Colonic mucosa (tissue), 4 donors: ENCODE data around the gene LOXL3. TPM values are rescaled to one million over a fixed set of nuclear protein-coding genes. Genes with fewer than 3 reads are reported as not detected.

Source experiments
- DNase-seq: peaks from one replicate; pipeline ENCODE4 v3.0.0-alpha.2; 2020
- H3K27ac ChIP-seq: fragments of 200-600 bp; one replicate; pipeline ENCODE4 v1.8.0; 2021
- H3K27me3 ChIP-seq: fragments of 200-600 bp; one replicate; pipeline ENCODE4 v1.8.0; 2021
- H3K36me3 ChIP-seq: fragments of 200-600 bp; one replicate; pipeline ENCODE4 v1.8.0; 2021
- H3K4me1 ChIP-seq: fragments of 200-600 bp; one replicate; pipeline ENCODE4 v1.8.0; 2021; ENCODE audit warnings: mild to moderate bottlenecking
- H3K4me3 ChIP-seq: fragments of 200-600 bp; one replicate; pipeline ENCODE4 v1.8.0; 2021
- H3K9ac ChIP-seq, 2 donors: one replicate each; pipeline ENCODE4 v1.7.0; 2013; ENCODE audit warnings: control low read depth in 2 of 2, low read depth in 2 of 2, low read length in 2 of 2
- H3K9me3 ChIP-seq: fragments of 200-600 bp; one replicate; pipeline ENCODE4 v1.8.0; 2021
- intact Hi-C: fragments of 100-400 bp; cut with DNase I; formaldehyde crosslinking; loops from one replicate; pipeline ENCODE4 v1.14.1; 2022
- total RNA-seq, 2 donors: library from RNA; stranded (reverse); fragmentation: NEBNext Ultra II Directional in 1 of 2; extraction: Animal tissue kit (Norgen Biotek cat#: 25700) in 1 of 2; gene quantifications; one replicate each; pipeline ENCODE4 v1.2.1, GENCODE V29; 2021
- TF ChIP-seq, protein P1 (sequence below): fragments of 200-600 bp; IDR thresholded peaks from one replicate; pipeline ENCODE4 v1.8.0; 2022; ENCODE audit warnings: antibody characterized with exemption, mild to moderate bottlenecking
- donor health status: healthy.
- donor health status: DM: no; HTN: no; CAD: no.
- donor health status: DM: no; HTN: no; CAD: no.

Gene LOXL3
- total RNA-seq, 2 donors from 2014 or later: 2.9 to 4.7 TPM

DNA sequence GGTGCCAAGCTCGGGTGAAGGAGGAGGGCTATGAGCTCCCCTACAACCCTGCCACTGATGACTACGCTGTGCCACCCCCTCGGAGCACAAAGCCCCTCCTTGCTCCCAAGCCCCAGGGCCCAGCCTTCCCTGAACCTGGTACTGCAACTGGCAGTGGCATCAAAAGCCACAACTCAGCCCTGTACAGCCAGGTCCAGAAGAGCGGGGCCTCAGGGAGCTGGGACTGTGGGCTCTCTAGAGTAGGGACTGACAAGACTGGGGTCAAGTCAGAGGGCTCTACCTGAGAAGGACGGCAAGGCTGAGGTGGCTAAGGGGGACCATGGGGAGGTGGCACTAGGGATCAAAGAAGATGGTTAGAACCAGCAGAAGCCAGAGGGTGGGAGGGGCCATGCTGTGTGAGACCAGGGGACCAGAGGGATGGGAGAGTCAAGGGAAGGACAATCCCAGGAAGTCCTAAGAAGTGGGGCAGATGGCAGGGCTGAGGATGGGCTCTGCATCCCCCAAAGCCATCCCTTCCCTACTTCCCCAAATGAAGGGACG is 3.2 kb upstream of the LOXL3 start:
- TF ChIP-seq, protein P1, sequence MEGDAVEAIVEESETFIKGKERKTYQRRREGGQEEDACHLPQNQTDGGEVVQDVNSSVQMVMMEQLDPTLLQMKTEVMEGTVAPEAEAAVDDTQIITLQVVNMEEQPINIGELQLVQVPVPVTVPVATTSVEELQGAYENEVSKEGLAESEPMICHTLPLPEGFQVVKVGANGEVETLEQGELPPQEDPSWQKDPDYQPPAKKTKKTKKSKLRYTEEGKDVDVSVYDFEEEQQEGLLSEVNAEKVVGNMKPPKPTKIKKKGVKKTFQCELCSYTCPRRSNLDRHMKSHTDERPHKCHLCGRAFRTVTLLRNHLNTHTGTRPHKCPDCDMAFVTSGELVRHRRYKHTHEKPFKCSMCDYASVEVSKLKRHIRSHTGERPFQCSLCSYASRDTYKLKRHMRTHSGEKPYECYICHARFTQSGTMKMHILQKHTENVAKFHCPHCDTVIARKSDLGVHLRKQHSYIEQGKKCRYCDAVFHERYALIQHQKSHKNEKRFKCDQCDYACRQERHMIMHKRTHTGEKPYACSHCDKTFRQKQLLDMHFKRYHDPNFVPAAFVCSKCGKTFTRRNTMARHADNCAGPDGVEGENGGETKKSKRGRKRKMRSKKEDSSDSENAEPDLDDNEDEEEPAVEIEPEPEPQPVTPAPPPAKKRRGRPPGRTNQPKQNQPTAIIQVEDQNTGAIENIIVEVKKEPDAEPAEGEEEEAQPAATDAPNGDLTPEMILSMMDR: no peak
- Histone ChIP-seq H3K27ac (no peak overlapping the region), H3K4me1 (no peaks in the 10 kb centered on the region), H3K27me3 (no peaks in the 10 kb centered on the region), H3K36me3 (no peaks in the 10 kb centered on the region), H3K4me3 (no peak overlapping the region), H3K9ac (no peak overlapping the region), H3K9me3 (no peaks in the 10 kb centered on the region)
- DNase-seq: no peak
- intact Hi-C loops: no loop called here

DNA sequence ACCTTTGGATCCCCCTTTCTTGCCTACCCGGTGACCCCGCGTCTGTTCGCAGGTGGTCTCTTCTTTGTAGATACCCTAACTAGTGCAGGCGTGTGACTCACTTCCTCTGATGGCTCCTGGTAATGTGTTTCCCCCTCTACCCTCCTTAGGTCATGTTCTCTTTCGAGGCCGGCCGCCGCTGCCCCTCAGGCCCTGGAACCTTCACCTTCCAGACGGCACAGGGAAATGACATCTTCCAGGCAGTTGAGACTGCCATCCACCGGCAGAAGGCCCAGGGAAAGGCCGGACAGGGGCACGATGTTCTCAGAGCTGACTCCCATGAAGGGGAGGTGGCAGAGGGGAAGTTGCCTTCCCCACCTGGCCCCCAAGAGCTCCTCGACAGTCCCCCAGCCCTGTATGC is 2.4 kb upstream of the LOXL3 start:
- DNase-seq: no peak
- Histone ChIP-seq H3K36me3 (no peaks in the 10 kb centered on the region), H3K27me3 (no peaks in the 10 kb centered on the region), H3K4me3 (no peak overlapping the region), H3K9ac (peak overlapping the region in 1 of 2 donors; percentile 6), H3K9me3 (no peaks in the 10 kb centered on the region), H3K4me1 (no peaks in the 10 kb centered on the region), H3K27ac (no peak overlapping the region)
- intact Hi-C loops: no loop called here
- TF ChIP-seq, protein P1: no peak

DNA sequence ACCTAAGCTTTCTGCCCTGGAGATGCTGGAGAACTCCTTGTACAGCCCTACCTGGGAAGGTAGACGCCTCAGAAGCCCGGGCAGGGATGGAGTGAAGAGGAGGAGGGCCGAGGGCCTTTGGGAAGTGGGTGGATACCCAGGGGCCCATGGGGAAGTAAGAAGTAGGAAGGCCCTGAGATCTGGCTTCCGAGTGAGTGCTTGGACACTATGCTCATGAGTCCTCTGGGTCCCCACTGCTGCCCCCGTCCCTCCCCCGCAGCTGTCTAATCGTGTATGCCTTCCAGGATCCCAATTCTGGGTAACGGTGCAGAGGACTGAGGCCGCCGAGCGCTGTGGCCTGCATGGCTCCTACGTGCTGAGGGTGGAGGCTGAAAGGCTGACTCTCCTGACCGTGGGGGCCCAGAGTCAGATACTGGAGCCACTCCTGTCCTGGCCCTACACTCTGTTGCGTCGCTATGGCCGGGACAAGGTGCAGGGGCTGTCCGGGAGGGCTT is 1.9 kb upstream of the LOXL3 start:
- no peak for DNase-seq
- Histone ChIP-seq H3K9me3 (no peaks in the 10 kb centered on the region), H3K27me3 (no peaks in the 10 kb centered on the region), H3K36me3 (no peaks in the 10 kb centered on the region), H3K4me3 (peak overlapping the region; percentile 76), H3K4me1 (no peaks in the 10 kb centered on the region), H3K9ac (peak overlapping the region; percentile 6 to 96), H3K27ac (no peak overlapping the region)
- TF ChIP-seq, protein P1: no peak
- intact Hi-C loops: no loop called here

DNA sequence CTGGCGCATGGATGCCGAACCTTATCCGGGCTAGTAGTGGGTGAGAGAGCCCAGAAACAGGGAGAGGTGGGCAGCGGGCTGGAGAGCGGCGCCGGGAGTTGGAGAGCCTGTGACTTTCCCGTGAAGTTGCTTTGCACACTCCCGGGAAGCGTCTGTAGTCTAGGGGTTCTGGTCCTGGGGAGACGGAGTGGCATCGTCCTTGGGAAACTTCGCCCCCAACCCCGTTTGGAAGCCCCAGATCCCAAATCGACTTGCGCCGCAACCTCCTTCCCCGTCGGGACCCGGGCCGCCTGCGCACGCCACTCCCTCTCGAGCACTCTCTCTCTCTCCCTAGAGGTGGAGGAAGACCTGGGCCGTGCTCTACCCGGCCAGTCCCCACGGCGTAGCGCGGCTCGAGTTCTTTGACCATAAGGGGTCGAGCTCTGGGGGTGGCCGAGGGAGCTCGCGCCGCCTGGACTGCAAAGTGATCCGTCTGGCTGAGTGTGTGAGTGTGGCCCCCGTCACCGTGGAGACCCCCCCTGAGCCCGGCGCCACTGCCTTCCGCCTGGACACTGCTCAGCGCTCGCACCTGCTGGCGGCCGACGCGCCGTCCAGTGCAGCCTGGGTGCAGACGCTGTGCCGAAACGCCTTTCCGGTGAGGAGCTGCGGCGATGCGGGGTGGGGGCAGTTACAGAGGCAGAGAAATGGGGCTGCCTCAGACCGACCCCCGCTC is 1.2 kb upstream of the LOXL3 start:
- intact Hi-C loops: no loop called here
- Histone ChIP-seq H3K36me3 (no peaks in the 10 kb centered on the region), H3K9ac (peak overlapping the region; percentile 84 to 96), H3K9me3 (no peaks in the 10 kb centered on the region), H3K4me3 (peak overlapping the region; percentile 76), H3K4me1 (no peaks in the 10 kb centered on the region), H3K27me3 (no peaks in the 10 kb centered on the region), H3K27ac (peak overlapping the region; percentile 62)
- peak; percentile 74 for DNase-seq
- TF ChIP-seq, protein P1: no peak

DNA sequence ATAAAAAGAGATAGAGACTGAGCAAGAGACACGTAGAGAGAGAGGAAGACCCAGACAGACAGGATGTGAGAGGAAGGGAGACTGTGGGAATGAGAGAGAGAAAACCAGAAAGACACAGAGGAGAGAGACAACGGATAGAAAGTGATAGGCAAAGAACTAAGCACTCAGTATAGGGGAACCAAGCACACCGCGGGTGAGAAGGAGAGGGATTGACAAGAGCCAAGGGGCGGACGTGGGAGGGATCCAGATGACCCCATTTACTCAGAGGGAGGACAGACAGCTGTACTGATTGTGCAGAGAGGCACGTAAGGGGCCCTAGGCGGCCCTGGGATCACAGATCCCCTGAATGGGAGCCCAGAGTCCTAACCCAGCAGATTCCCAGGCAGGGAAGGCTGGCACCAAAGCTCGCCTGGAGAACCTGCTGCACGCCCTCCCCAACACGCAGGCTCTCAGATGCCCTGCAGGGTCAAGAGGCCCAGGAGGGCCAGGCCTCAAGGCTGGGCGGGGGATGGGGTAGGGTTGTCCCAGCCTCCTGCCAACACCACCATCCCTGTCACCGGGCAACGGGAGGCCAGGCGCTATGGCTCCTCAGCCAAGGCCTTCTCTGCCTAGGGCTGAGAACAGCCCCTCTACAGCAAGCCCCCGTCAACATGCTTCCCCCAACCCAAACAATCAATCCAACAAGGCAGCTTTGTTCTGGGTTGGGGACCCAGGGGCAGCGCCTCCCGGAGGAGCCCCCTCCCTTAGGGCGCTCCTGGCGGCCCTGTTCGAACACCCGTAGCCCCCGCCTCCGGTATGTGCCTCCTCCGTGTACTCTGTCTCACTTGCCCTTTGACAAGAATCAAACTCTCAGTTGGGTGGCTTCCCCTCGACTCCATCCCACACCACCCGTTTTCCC is 579 bp downstream of the LOXL3 start:
- no peak for DNase-seq
- no peaks in the 10 kb centered on the region for H3K27me3 ChIP-seq
- peak overlapping the region; percentile 52 to 96 for H3K9ac ChIP-seq
- H3K4me1 ChIP-seq: no peaks in the 10 kb centered on the region
- H3K36me3 ChIP-seq: no peaks in the 10 kb centered on the region
- intact Hi-C loops: no loop called here
- TF ChIP-seq, protein P1: no peak
- H3K9me3 ChIP-seq: no peaks in the 10 kb centered on the region
- H3K4me3 ChIP-seq: peak overlapping the region; percentile 76
- H3K27ac ChIP-seq: peak overlapping the region; percentile 62
